Panc1 (cell line): ENCODE data around the gene ABCB8.

Experiments
- CTCF ChIP-seq: fragments of 450-650 bp; IDR thresholded peaks from 2 replicates; pipeline ENCODE4 v1.5.1; 2017; ENCODE audit warnings: mild to moderate bottlenecking
- POLR2AphosphoS5 ChIP-seq: IDR thresholded peaks from 2 replicates; pipeline ENCODE4 v1.6.1; 2012; ENCODE audit warnings: mild to moderate bottlenecking, low read depth, low read length, moderate library complexity
- SIN3A ChIP-seq: IDR thresholded peaks from 2 replicates; pipeline ENCODE4 v1.6.1; 2012; ENCODE audit warnings: low read depth, mild to moderate bottlenecking, low read length, moderate library complexity, borderline replicate concordance; ENCODE audit not compliant: insufficient read depth
- TF ChIP-seq, protein P1 (sequence below), 2 experiments: IDR thresholded peaks; 2 replicates each; pipeline ENCODE4 v1.6.1; 2011 to 2012; ENCODE audit warnings: low read depth in 2 of 2, control low read depth in 1 of 2, low read length in 1 of 2, mild to moderate bottlenecking in 1 of 2, moderate library complexity in 1 of 2; ENCODE audit not compliant: insufficient read depth in 1 of 2

- no peak for TF ChIP-seq CTCF
- TF ChIP-seq POLR2AphosphoS5, result no peak
- no peak for TF ChIP-seq SIN3A
- TF ChIP-seq, protein P1, sequence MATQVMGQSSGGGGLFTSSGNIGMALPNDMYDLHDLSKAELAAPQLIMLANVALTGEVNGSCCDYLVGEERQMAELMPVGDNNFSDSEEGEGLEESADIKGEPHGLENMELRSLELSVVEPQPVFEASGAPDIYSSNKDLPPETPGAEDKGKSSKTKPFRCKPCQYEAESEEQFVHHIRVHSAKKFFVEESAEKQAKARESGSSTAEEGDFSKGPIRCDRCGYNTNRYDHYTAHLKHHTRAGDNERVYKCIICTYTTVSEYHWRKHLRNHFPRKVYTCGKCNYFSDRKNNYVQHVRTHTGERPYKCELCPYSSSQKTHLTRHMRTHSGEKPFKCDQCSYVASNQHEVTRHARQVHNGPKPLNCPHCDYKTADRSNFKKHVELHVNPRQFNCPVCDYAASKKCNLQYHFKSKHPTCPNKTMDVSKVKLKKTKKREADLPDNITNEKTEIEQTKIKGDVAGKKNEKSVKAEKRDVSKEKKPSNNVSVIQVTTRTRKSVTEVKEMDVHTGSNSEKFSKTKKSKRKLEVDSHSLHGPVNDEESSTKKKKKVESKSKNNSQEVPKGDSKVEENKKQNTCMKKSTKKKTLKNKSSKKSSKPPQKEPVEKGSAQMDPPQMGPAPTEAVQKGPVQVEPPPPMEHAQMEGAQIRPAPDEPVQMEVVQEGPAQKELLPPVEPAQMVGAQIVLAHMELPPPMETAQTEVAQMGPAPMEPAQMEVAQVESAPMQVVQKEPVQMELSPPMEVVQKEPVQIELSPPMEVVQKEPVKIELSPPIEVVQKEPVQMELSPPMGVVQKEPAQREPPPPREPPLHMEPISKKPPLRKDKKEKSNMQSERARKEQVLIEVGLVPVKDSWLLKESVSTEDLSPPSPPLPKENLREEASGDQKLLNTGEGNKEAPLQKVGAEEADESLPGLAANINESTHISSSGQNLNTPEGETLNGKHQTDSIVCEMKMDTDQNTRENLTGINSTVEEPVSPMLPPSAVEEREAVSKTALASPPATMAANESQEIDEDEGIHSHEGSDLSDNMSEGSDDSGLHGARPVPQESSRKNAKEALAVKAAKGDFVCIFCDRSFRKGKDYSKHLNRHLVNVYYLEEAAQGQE (IDR thresholded peaks at IDR 0.05; ENCODE audit: insufficient read depth in 1 of 2, low read depth in 2 of 2, low read length in 1 of 2), result no peak
These were observed 30.4 kb upstream of the ABCB8 start for GRCh38 chr7:150997817-150998216.
